ENCODE data around the gene MCF2L2.

GRCh38 chr3:183298701-183299153, 129.7 kb downstream of the MCF2L2 start:
- TF ChIP-seq TARDBP (IDR thresholded peaks at IDR 0.05) (no peak), ELF4 (IDR thresholded peaks at IDR 0.05) (no peak), FOXA1 (IDR thresholded peaks at IDR 0.05) (no peak), ARNT (IDR thresholded peaks at IDR 0.05) (no peak), NFRKB (IDR thresholded peaks at IDR 0.05) (no peak), SUZ12 (IDR thresholded peaks at IDR 0.05) (no peak), SP1 (IDR thresholded peaks at IDR 0.05) (no peak), FOXK2 (IDR thresholded peaks at IDR 0.05) (no peak), LEF1 (IDR thresholded peaks at IDR 0.05; ENCODE audit: borderline replicate concordance) (no peak), BHLHE40 (IDR thresholded peaks at IDR 0.05; ENCODE audit: borderline replicate concordance) (no peak), FOXM1 (IDR thresholded peaks at IDR 0.05; ENCODE audit: borderline replicate concordance) (no peak), PKNOX1 (IDR thresholded peaks at IDR 0.05) (no peak), ZNF384 (IDR thresholded peaks at IDR 0.05) (no peak), CTBP1 (IDR thresholded peaks at IDR 0.05; ENCODE audit: borderline replicate concordance) (no peak)

Data from HEK293T (cell line).